Activated CD4-positive, alpha-beta T cell treated with anti-CD3 and anti-CD28 coated beads for 48 hours (primary cell): Measurements from ENCODE around the gene CD7.
A peak's percentile ranks its signal among the peaks of the same experiment; 100 is the strongest.

Source experiments
- DNase-seq: peaks from one replicate; pipeline ENCODE4 v3.0.0-alpha.2; 2020

CD7 gene

GRCh38 chr17:82297714-82298537, 19.5 kb downstream of the CD7 start:
- peak; percentile 95 for DNase-seq

- peak; percentile 94 for DNase-seq
Observed at GRCh38 chr17:82297280-82297713, 20.1 kb downstream of the CD7 start.

GRCh38 chr17:82296511-82297279, 20.7 kb downstream of the CD7 start:
- DNase-seq = no peak

GRCh38 chr17:82295472-82295814, 22.0 kb downstream of the CD7 start:
- no peak for DNase-seq

GRCh38 chr17:82294064-82294773, 23.2 kb downstream of the CD7 start:
- DNase-seq = no peak

GRCh38 chr17:82292251-82293154, 24.9 kb downstream of the CD7 start:
- peak; percentile 95 for DNase-seq

GRCh38 chr17:82291582-82292250, 25.7 kb downstream of the CD7 start:
- DNase-seq = no peak

GRCh38 chr17:82287868-82288801, 29.3 kb downstream of the CD7 start:
- DNase-seq = no peak

GRCh38 chr17:82287013-82287867, 30.2 kb downstream of the CD7 start:
- DNase-seq = no peak

- no peak for DNase-seq
Observed at GRCh38 chr17:82285141-82285540, 32.3 kb downstream of the CD7 start.

GRCh38 chr17:82283208-82283749, 34.1 kb downstream of the CD7 start:
- DNase-seq = peak; percentile 77

GRCh38 chr17:82282239-82283207, 34.9 kb downstream of the CD7 start:
- DNase-seq = no peak

GRCh38 chr17:82281502-82282238, 35.7 kb downstream of the CD7 start:
- DNase-seq = peak; percentile 70

GRCh38 chr17:82281076-82281475, 36.3 kb downstream of the CD7 start:
- no peak for DNase-seq

- no peak for DNase-seq
Observed at GRCh38 chr17:82280537-82280936, 36.9 kb downstream of the CD7 start.

- DNase-seq = no peak
Observed at GRCh38 chr17:82278786-82279391, 38.5 kb downstream of the CD7 start.

- no peak for DNase-seq
Observed at GRCh38 chr17:82278308-82278707, 39.1 kb downstream of the CD7 start.
